Stimulated activated naive CD8-positive, alpha-beta T cell treated with anti-CD3 and anti-CD28 coated beads, Interleukin-15, amount 100 ng/mL, for 72 hours (primary cell): ENCODE results near the gene GHRHR.
A peak's percentile ranks its signal among the peaks of the same experiment; 100 is the strongest.

Source experiments
- ATAC-seq: fragments of 150-1000 bp; cut with Tn5 transposase; 2 replicates; pipeline ENCODE4 v1.10.0; 2021; ENCODE audit warnings: mild to moderate bottlenecking, moderate library complexity
- DNase-seq, 2 donors: peaks; one replicate each; pipeline ENCODE4 v3.0.0; 2021 to 2022
- H3K27ac Mint-ChIP-seq, 2 donors: one replicate each; pipeline ENCODE4 v1.8.0; 2022; ENCODE audit warnings: mild to moderate bottlenecking in 2 of 2, mixed read lengths in 2 of 2, moderate library complexity in 2 of 2
- H3K27me3 Mint-ChIP-seq: one replicate; pipeline ENCODE4 v1.8.0; 2022; ENCODE audit warnings: mixed read lengths
- H3K4me1 Mint-ChIP-seq: one replicate; pipeline ENCODE4 v1.8.0; 2022; ENCODE audit warnings: mild to moderate bottlenecking, mixed read lengths
- H3K4me3 Mint-ChIP-seq, 2 donors: one replicate each; pipeline ENCODE4 v1.8.0; 2022; ENCODE audit warnings: mild to moderate bottlenecking in 2 of 2, mixed read lengths in 2 of 2, moderate library complexity in 1 of 2
- H3K9me3 Mint-ChIP-seq, 2 donors: one replicate each; pipeline ENCODE4 v1.8.0; 2022; ENCODE audit warnings: mixed read lengths in 2 of 2

Gene GHRHR

DNA sequence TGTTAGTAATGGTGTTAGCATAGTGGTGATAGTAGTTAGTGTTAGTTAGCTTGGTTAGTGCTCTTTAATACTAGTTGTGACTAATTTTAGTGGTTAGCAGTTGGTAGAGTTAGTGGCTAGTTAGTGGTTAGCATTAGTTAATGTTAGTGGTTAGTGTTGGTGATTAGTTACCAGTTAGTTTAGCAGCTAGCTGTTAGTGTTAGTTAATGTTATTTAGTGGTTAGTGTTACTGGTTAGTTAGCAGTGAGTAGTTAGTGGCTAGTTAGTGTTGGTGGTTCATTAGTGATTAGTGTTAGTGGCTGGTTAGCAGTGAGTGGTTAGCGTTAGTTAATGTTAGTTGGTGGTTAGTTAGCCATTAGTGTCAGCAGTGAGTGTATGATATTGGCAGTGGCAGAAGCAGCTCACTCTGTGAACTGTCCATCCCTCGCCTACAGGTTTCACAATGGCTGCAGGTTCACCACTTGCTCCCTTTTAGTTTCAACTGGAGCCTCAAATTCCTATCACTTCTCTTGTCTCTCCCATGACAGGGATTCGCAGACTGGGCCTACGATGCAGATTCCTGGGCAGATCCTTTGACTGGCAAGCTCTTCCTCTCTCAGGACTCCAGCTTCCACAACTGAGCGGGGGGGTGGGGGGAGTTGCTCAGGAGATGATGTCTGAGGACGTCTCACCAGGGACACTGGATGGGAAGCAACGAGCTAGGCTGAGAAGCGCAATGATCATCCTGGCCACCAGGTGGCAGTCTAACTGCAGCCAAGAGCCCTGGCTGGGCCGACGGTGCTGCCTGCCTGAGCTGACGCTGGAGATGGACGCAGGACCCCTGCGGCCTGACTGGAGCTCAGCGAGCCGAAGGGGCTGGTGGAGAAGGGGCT lies 19.5 kb downstream of the GHRHR start:
- Mint-ChIP-seq H3K9me3 (no peaks in the 10 kb centered on the region), H3K27me3 (peaks cover 58% of the 10 kb centered on the region), H3K27ac (no peak overlapping the region), H3K4me1 (peaks cover 23% of the 10 kb centered on the region), H3K4me3 (peak overlapping the region in 1 of 2 donors; percentile 24)
- DNase-seq, result peak; percentile 75 to 77
- peak; percentile 70 for ATAC-seq

GRCh38 chr7:30983914-30984247 lies 20.1 kb downstream of the GHRHR start:
- peak overlapping the region in 1 of 2 donors; percentile 24 for H3K4me3 Mint-ChIP-seq
- no peaks in the 10 kb centered on the region for H3K9me3 Mint-ChIP-seq
- no peak overlapping the region for H3K27ac Mint-ChIP-seq

DNA sequence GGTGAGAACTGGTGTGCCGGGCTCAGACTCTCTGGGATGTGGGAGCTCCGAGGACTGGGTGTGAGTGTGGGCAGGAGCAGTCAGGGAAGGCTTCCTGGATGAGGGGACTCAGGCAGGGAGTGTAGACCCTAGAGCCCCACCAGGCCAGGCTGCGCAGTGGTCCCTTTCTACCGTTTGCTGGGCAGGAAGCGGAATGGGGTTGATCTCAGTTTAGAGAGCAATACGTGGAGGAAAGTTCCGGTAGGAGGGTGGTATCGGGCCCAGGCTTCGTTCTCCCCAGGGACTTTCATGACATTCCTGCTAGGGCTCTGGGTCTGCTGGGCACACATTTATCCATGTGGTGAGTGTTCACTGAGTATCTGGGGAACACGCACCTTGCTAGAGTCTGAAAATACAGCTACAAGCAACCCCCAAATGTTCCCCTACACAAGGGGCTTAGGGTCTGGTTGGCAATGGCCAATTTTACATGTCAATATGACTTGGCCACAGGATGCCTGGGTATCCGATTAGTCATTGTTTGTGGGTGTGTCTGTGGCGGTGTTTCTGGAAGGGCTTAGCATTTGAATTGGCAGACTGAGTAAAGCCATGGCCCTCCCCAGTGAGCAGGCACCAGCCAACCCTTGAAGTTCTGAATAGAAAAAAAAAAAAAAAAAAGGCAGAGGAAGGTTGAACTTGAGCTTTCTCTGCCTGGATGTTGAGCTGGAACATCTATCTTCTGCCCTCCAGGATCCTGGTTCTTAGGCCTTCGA lies 20.8 kb downstream of the GHRHR start:
- ATAC-seq (peak; percentile 50), DNase-seq (no peak)
- Mint-ChIP-seq H3K4me3 (no peak overlapping the region), H3K9me3 (no peaks in the 10 kb centered on the region), H3K27me3 (peaks cover 58% of the 10 kb centered on the region), H3K27ac (peak overlapping the region in 1 of 2 donors; percentile 23), H3K4me1 (peaks cover 23% of the 10 kb centered on the region)

More at GRCh38 chr7:30983914-30984247, 20.1 kb downstream of the GHRHR start:
- DNase-seq (no peak), ATAC-seq (no peak)
- Mint-ChIP-seq H3K4me1 (peaks cover 23% of the 10 kb centered on the region), H3K27me3 (peaks cover 58% of the 10 kb centered on the region)

- no peak for ATAC-seq
- Mint-ChIP-seq H3K27me3 (peaks cover 52% of the 10 kb centered on the region), H3K27ac (no peak overlapping the region), H3K4me3 (no peak overlapping the region), H3K9me3 (no peaks in the 10 kb centered on the region), H3K4me1 (peaks cover 23% of the 10 kb centered on the region)
- DNase-seq, result no peak
These were observed 22.0 kb downstream of the GHRHR start for GRCh38 chr7:30985756-30986155.

- no peak overlapping the region for H3K4me3 Mint-ChIP-seq
- ATAC-seq, result no peak
These were observed 22.6 kb downstream of the GHRHR start for GRCh38 chr7:30986331-30986730.

DNA sequence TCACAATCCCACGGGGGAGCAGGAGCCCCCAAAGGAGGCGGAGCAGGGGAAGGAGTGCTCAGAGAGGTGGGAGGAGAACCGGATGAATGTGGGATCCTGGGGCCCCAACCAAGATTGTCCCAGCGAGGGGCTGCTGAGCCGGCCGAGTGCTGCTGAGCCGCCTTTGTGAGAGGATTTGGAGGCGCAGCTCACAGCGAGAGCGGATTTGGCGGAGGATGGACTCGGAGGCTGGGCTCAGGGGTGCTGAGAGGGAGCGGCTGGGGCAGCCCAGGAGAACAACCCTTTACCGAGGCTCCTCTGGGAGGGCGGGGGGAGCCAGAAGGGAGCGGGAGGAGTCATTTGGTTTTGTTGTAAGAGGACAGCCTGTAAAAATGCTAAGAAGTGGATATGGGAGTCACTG lies 23.0 kb downstream of the GHRHR start:
- DNase-seq (no peak), ATAC-seq (no peak)
- no peak overlapping the region for H3K4me3 Mint-ChIP-seq
- H3K27ac Mint-ChIP-seq, result peak overlapping the region in 1 of 2 donors; percentile 24
- H3K4me1 Mint-ChIP-seq, result peaks cover 23% of the 10 kb centered on the region
- H3K27me3 Mint-ChIP-seq, result peaks cover 50% of the 10 kb centered on the region
- no peaks in the 10 kb centered on the region for H3K9me3 Mint-ChIP-seq

More at GRCh38 chr7:30986331-30986730, 22.6 kb downstream of the GHRHR start:
- no peaks in the 10 kb centered on the region for H3K9me3 Mint-ChIP-seq
- H3K27ac Mint-ChIP-seq, result no peak overlapping the region
- peaks cover 23% of the 10 kb centered on the region for H3K4me1 Mint-ChIP-seq
- peaks cover 50% of the 10 kb centered on the region for H3K27me3 Mint-ChIP-seq
- DNase-seq, result no peak

GRCh38 chr7:30987178-30987577 lies 23.4 kb downstream of the GHRHR start:
- ATAC-seq (no peak), DNase-seq (no peak)
- Mint-ChIP-seq H3K27me3 (peaks cover 50% of the 10 kb centered on the region), H3K4me1 (peaks cover 23% of the 10 kb centered on the region), H3K9me3 (no peaks in the 10 kb centered on the region), H3K27ac (peak overlapping the region in 1 of 2 donors; percentile 24), H3K4me3 (no peak overlapping the region)

DNA sequence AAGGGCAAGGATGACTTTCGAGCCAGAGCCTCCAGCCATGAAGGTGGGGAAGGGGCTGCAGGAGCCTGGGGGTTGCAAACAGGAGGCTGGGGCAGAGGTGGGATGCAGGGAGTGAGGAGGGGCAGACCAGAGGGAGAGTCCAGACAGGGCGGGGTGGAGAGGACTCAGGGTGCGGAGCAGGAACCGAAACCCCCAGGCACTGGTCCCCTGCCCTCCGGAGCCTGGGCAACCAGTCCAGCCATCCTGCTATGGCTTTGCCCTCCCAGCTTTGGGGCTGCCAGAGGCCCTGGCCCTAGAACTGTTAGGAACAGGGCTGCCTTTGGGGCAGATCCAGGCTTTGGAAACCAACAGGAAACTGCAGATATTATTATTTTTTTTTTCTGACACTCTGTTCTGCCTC lies 24.2 kb downstream of the GHRHR start:
- DNase-seq (no peak), ATAC-seq (no peak)
- Mint-ChIP-seq H3K27me3 (peaks cover 47% of the 10 kb centered on the region), H3K4me1 (peaks cover 23% of the 10 kb centered on the region), H3K9me3 (no peaks in the 10 kb centered on the region), H3K4me3 (no peak overlapping the region), H3K27ac (no peak overlapping the region)

DNA sequence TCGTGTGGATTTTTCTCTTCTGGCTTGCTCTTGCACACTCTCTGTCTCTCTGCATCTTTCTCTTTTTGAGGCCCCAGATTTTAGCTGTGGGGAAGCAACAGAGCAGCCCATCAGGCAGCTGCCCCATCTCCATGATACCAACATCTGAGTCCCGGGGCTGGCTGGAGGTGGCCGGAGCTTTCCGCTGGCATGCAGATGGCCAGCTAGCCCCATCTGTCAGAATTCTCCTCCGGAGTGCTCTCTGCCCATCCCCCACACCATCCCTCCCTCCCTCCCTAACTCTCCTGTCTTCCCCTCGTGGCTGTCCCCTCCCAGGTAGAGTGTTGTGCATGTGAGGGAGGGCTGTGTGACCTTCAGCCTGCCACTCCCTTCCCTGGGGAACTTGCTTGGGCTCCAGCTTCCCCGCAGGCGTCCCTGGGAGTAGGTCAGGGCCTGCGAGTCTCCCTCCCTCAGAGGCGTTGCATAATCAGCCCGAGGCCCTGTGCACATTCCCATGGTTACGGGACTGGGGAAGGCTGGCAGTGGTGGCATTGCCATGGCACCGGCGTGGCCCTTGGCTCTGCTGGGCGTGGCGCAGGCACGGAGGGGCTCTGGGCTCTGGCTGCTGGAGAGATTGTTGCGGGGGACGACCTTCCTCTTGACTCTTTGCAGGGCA lies 24.7 kb downstream of the GHRHR start:
- DNase-seq, result no peak
- ATAC-seq, result no peak
- H3K27me3 Mint-ChIP-seq, result peaks cover 42% of the 10 kb centered on the region

GRCh38 chr7:30989008-30989823 lies 25.5 kb downstream of the GHRHR start:
- H3K4me3 Mint-ChIP-seq, result no peak overlapping the region
- no peak for ATAC-seq
- peaks cover 12% of the 10 kb centered on the region for H3K4me1 Mint-ChIP-seq
- no peak overlapping the region for H3K27ac Mint-ChIP-seq
- H3K27me3 Mint-ChIP-seq, result peaks cover 35% of the 10 kb centered on the region
- no peak for DNase-seq
- H3K9me3 Mint-ChIP-seq, result no peaks in the 10 kb centered on the region

More for the DNA sequence above, 24.7 kb downstream of the GHRHR start:
- H3K27ac Mint-ChIP-seq, result no peak overlapping the region
- H3K9me3 Mint-ChIP-seq, result no peaks in the 10 kb centered on the region
- peaks cover 19% of the 10 kb centered on the region for H3K4me1 Mint-ChIP-seq
- no peak overlapping the region for H3K4me3 Mint-ChIP-seq

- DNase-seq, result no peak
These were observed 26.3 kb downstream of the GHRHR start for GRCh38 chr7:30989824-30990672.

GRCh38 chr7:30990673-30991170 lies 27.0 kb downstream of the GHRHR start:
- Mint-ChIP-seq H3K27me3 (peaks cover 23% of the 10 kb centered on the region), H3K4me3 (no peak overlapping the region), H3K4me1 (peaks cover 11% of the 10 kb centered on the region), H3K27ac (peak overlapping the region in 1 of 2 donors; percentile 78), H3K9me3 (no peaks in the 10 kb centered on the region)
- DNase-seq, result no peak
- ATAC-seq, result no peak

More at GRCh38 chr7:30989824-30990672, 26.3 kb downstream of the GHRHR start:
- H3K9me3 Mint-ChIP-seq, result no peaks in the 10 kb centered on the region
- peaks cover 29% of the 10 kb centered on the region for H3K27me3 Mint-ChIP-seq
- H3K4me1 Mint-ChIP-seq, result peaks cover 11% of the 10 kb centered on the region
- no peak overlapping the region for H3K4me3 Mint-ChIP-seq
- peak overlapping the region in 1 of 2 donors; percentile 49 for H3K27ac Mint-ChIP-seq
- no peak for ATAC-seq

DNA sequence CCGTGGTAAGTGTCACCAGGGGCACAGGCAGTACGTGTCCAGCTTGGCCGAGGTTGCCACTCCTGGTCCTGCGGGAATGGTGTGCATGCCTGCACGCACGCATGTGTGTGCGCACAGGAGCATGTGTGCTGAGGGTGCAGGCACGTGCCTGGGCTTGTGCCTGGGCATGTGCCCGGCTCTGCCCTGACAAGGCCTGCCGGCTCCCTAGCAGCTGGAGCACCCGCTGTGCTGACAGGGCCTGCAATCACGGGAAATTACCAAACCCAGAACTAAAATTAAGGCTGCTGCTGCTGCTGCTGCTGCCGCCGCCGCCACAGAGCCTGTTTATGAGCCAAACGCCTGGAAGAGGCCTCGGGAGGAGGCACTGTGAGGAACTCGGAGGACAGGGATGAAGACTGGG lies 28.7 kb downstream of the GHRHR start:
- DNase-seq (no peak), ATAC-seq (no peak)
- Mint-ChIP-seq H3K9me3 (no peaks in the 10 kb centered on the region), H3K4me3 (no peak overlapping the region), H3K27ac (no peak overlapping the region), H3K4me1 (no peaks in the 10 kb centered on the region), H3K27me3 (peaks cover 6% of the 10 kb centered on the region)
